OCI-LY3 (cell line): ENCODE data around the gene OR9G1.

Experiments
- CTCF ChIP-seq: fragments of 200-600, 300-600 bp; sonication (generic); IDR thresholded peaks from 2 replicates; pipeline ENCODE4 v1.5.1; 2014; ENCODE audit warnings: antibody characterized with exemption, low read length, low read depth
- EZH2phosphoT487 ChIP-seq: fragments of 200-600 bp; shearing (Covaris generic); IDR thresholded peaks from 2 replicates; pipeline ENCODE4 v1.6.1; 2018; ENCODE audit warnings: antibody characterized with exemption, mixed run types, low read depth

GRCh38 chr11:56720513-56720912, 21.6 kb downstream of the OR9G1 start:
- no peak for TF ChIP-seq CTCF
- no peak for TF ChIP-seq EZH2phosphoT487
